Mammary epithelial cell (primary cell): ENCODE data around the gene STAT1.

ENCODE experiments used
- CTCF ChIP-seq, 2 donors: IDR thresholded peaks in 1 of 2; conservative IDR thresholded peaks in 1 of 2; 2 replicates each; pipeline ENCODE4 v1.5.1; 2011 to 2012; ENCODE audit warnings: inconsistent platforms in 2 of 2, low read length in 2 of 2, mild to moderate bottlenecking in 2 of 2, control low read depth in 1 of 2, low read depth in 1 of 2; ENCODE audit not compliant: insufficient read depth in 1 of 2; ENCODE audit errors: extremely low read depth in 1 of 2
- EZH2 ChIP-seq: IDR thresholded peaks from 2 replicates; pipeline ENCODE4 v1.6.1; 2012; ENCODE audit warnings: low read length, inconsistent platforms, borderline replicate concordance

- no peak for TF ChIP-seq CTCF (conservative IDR thresholded peaks at IDR 0.05 in 1 of 2, IDR thresholded peaks at IDR 0.05 in 1 of 2; ENCODE audit: extremely low read depth in 1 of 2, insufficient read depth in 1 of 2, low read depth in 1 of 2, low read length in 2 of 2)
- no peak for TF ChIP-seq EZH2
These were observed 34.1 kb upstream of the STAT1 start for GRCh38 chr2:191048073-191048472.
